Glutamatergic neuron (in vitro differentiated cells): ENCODE data around the gene COL4A1. TPM values are rescaled to one million over a fixed set of nuclear protein-coding genes. Genes with fewer than 3 reads are reported as not detected.

Experiments used
- DNase-seq: peaks from one replicate; pipeline ENCODE4 v3.0.0; 2022
- H3K27ac Mint-ChIP-seq: one replicate; pipeline ENCODE4 v1.8.0; 2020; ENCODE audit warnings: mild to moderate bottlenecking, mixed read lengths, inconsistent platforms; ENCODE audit not compliant: unreplicated experiment
- H3K27me3 Mint-ChIP-seq: one replicate; pipeline ENCODE4 v1.8.0; 2020; ENCODE audit warnings: mild to moderate bottlenecking, moderate library complexity, mixed read lengths, inconsistent platforms; ENCODE audit not compliant: unreplicated experiment
- H3K36me3 Mint-ChIP-seq: one replicate; pipeline ENCODE4 v1.8.0; 2020; ENCODE audit warnings: mild to moderate bottlenecking, mixed read lengths, inconsistent platforms; ENCODE audit not compliant: unreplicated experiment
- H3K4me1 Mint-ChIP-seq: one replicate; pipeline ENCODE4 v1.8.0; 2020; ENCODE audit warnings: mild to moderate bottlenecking, low read depth, mixed read lengths, inconsistent platforms; ENCODE audit not compliant: unreplicated experiment
- H3K4me3 Mint-ChIP-seq: one replicate; pipeline ENCODE4 v1.8.0; 2020; ENCODE audit warnings: mild to moderate bottlenecking, mixed read lengths, inconsistent platforms; ENCODE audit not compliant: unreplicated experiment
- H3K9me3 Mint-ChIP-seq: one replicate; pipeline ENCODE4 v1.8.0; 2020; ENCODE audit warnings: mild to moderate bottlenecking, moderate library complexity, mixed read lengths, inconsistent platforms; ENCODE audit not compliant: unreplicated experiment
- CTCF ChIP-seq: fragments of 200-600 bp; sonication (generic); IDR thresholded peaks from one replicate; pipeline ENCODE4 v1.5.0; 2021; ENCODE audit not compliant: partially characterized antibody, unreplicated experiment
- total RNA-seq: library from RNA; stranded (reverse); fragmentation: NEBNext Ultra II Directional; extraction: Animal tissue kit (Norgen Biotek cat#: 25700); gene quantifications from one replicate; pipeline ENCODE4 v1.2.1, GENCODE V29; 2021; ENCODE audit not compliant: unreplicated experiment

The COL4A1 gene
- total RNA-seq, 1 donor from 2014 or later = 14.6 TPM

DNA sequence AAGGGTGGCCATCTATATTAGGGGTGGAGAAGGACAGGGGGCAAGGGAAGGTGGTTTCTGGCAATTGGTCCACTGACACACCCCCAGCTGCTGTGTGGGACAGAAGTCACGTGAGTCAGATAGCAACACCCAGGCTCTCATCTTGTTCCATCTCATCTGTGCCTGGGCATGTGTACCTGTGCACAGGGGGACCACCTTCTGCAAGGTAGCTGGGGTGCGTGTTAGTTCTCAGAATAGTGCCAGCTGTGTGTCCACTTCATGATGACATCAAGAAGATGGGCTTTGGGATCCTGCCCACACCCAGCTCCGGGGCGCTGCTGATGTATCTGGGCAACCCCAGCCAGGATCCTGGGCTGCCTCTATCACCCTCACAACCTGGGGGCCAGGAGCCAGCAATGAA is 38.7 kb upstream of the COL4A1 start:
- no peak for DNase-seq
- no peaks in the 10 kb centered on the region for H3K9me3 Mint-ChIP-seq
- TF ChIP-seq CTCF = no peak
- H3K4me3 Mint-ChIP-seq = no peak overlapping the region
- H3K4me1 Mint-ChIP-seq = peaks cover 4% of the 10 kb centered on the region
- no peak overlapping the region for H3K27ac Mint-ChIP-seq
- no peaks in the 10 kb centered on the region for H3K36me3 Mint-ChIP-seq
- H3K27me3 Mint-ChIP-seq = peaks cover 5% of the 10 kb centered on the region

DNA sequence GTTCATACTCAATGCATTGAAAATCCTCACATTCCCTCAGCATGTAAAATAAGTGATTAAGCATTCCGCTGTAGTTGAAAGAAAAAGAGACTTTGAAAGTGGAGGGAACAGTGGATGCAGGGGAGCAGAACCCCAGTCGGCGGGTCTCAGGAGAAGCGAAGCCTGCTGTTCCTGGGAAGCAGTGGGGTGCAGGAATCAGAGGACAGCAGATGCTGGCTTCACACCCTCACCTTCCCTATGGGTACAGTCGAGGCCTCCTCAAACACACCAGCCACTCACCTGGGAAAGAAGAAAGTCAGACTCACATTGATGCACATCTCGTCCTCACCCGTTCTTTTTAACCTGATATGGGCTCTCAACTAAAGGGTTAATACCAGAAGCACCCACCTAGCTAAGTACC is 38.3 kb upstream of the COL4A1 start:
- Mint-ChIP-seq H3K9me3 (no peaks in the 10 kb centered on the region), H3K4me3 (no peak overlapping the region), H3K27ac (no peak overlapping the region), H3K27me3 (peaks cover 5% of the 10 kb centered on the region), H3K4me1 (peaks cover 4% of the 10 kb centered on the region), H3K36me3 (no peaks in the 10 kb centered on the region)
- TF ChIP-seq CTCF = no peak
- DNase-seq = no peak

GRCh38 chr13:110344320-110344719 is 37.4 kb upstream of the COL4A1 start:
- Mint-ChIP-seq H3K4me3 (no peak overlapping the region), H3K9me3 (no peaks in the 10 kb centered on the region), H3K27me3 (peaks cover 5% of the 10 kb centered on the region), H3K36me3 (no peaks in the 10 kb centered on the region), H3K4me1 (peaks cover 4% of the 10 kb centered on the region), H3K27ac (no peak overlapping the region)
- TF ChIP-seq CTCF = no peak
- no peak for DNase-seq

GRCh38 chr13:110343241-110343865 is 36.4 kb upstream of the COL4A1 start:
- no peak overlapping the region for H3K27ac Mint-ChIP-seq
- TF ChIP-seq CTCF = no peak
- peaks cover 10% of the 10 kb centered on the region for H3K4me1 Mint-ChIP-seq
- H3K27me3 Mint-ChIP-seq = peaks cover 5% of the 10 kb centered on the region
- H3K36me3 Mint-ChIP-seq = no peaks in the 10 kb centered on the region
- no peak overlapping the region for H3K4me3 Mint-ChIP-seq
- no peak for DNase-seq
- no peaks in the 10 kb centered on the region for H3K9me3 Mint-ChIP-seq

DNA sequence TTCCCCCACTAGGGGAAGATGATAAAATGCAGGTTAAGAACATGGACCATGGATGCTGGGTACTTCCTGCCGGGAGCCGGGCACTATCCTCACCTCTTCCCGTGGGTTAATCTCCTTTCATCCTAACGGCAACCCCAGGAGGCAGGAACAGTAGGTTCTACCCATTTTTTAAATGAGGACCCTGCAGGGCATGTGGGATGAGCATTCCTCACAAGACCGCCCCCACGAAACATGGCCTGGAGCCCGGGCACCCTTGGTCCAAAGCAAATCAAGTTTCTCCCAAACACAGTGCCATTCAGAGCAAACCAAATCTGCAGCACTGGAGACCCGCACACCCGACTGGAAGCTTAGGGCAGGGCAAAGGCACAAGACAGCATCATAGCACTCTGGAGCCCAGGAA is 35.5 kb upstream of the COL4A1 start:
- DNase-seq = no peak
- no peak overlapping the region for H3K4me3 Mint-ChIP-seq
- H3K4me1 Mint-ChIP-seq = peaks cover 13% of the 10 kb centered on the region
- no peak for TF ChIP-seq CTCF
- no peaks in the 10 kb centered on the region for H3K36me3 Mint-ChIP-seq
- H3K27ac Mint-ChIP-seq = no peak overlapping the region
- no peaks in the 10 kb centered on the region for H3K9me3 Mint-ChIP-seq
- H3K27me3 Mint-ChIP-seq = peaks cover 5% of the 10 kb centered on the region
